ENCODE results near the gene DDI1. TPM values are rescaled to one million over a fixed set of nuclear protein-coding genes. Genes with fewer than 3 reads are reported as not detected.

The DDI1 gene
- total and polyA plus RNA-seq, 2 of the 4 experiments (the other 2 are of a cell fraction) = not detected

DNA sequence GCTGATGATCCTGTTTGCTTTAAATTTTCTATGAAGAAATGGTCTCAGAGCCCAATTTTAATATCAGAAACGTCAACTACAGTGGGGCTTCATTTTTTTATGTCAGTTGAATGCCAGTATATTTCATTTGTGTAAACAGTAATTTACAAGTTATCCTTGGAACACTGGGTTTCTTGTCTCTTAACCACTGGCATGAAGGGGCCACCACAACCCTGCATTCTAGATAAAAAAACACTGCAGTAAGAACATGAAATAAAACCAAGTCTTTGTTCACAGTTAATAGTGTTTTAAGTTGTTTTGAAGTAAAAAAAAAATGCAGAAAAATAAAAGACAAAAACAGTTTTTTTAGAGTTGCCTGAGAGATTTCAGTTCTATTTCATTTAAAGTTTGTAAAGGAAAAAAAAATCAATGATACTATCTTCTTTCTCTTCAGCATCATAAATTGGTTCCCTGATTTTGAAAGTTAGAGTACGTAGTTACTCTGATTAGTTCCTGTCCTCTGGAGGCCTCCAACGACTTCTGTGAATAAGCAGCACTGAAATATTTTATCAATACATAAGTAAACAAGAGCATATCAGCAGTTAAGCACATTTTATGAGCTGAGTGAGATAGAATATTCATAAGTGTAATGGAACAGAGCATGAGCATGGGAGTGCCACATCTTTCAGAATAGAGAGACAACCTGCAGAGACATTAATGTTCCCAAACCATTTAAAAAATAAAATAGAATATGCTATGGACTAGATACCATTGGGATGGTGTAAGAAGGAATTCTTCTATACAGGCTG is 7.8 kb upstream of the DDI1 start:
- Histone ChIP-seq H2BK5ac (ENCODE audit: low read depth, low read length, poor library complexity, severe bottlenecking) (no peak overlapping the region), H4K5ac (ENCODE audit: low read depth, low read length) (no peak overlapping the region), H3K36me3 (ENCODE audit: control insufficient read depth, insufficient read depth, low read length) (no peaks in the 10 kb centered on the region), H3K23ac (ENCODE audit: low read depth, low read length) (no peak overlapping the region), H3K27ac (ENCODE audit: insufficient read depth, low read length) (no peak overlapping the region), H3K18ac (ENCODE audit: low read depth, low read length) (peak overlapping the region; percentile 20; the same call in 1 of the 2 replicates), H3K56ac (ENCODE audit: extremely low read depth, insufficient read depth, low read length) (no peak overlapping the region), H2AK5ac (ENCODE audit: low read depth, low read length) (no peak overlapping the region), H3K4me2 (ENCODE audit: low read depth, low read length) (no peak overlapping the region), H2BK20ac (ENCODE audit: low read depth, low read length) (0 out of 2 replicates have a peak overlapping the region, but pooled peaks have one; percentile 40), H3K9me3 (ENCODE audit: control insufficient read depth, insufficient read depth, low read length) (no peaks in the 10 kb centered on the region), H3K9me1 (ENCODE audit: insufficient read depth, low read length) (no peaks in the 10 kb centered on the region), H3K9ac (ENCODE audit: low read depth, low read length) (no peak overlapping the region), H3K14ac (replicated peaks; ENCODE audit: low read depth, low read length) (no peak overlapping the region), H3K4ac (ENCODE audit: low read depth, low read length) (peak overlapping the region; percentile 52; the same call in 1 of the 2 replicates), H3K79me1 (ENCODE audit: low read depth in 1 of 2, low read length in 2 of 2) (no peaks in the 10 kb centered on the region), H4K8ac (ENCODE audit: low read depth in 2 of 2, low read length in 2 of 2) (no peak overlapping the region), H2BK120ac (ENCODE audit: low read depth, low read length) (peak overlapping the region; percentile 40; the same call in 1 of the 2 replicates), H3K4me3 (ENCODE audit: insufficient read depth, low read depth, low read length) (no peak overlapping the region), H2AK9ac (replicated peaks; ENCODE audit: low read depth, low read length, poor library complexity) (no peak overlapping the region), H2AFZ (replicated peaks; ENCODE audit: low read length, poor library complexity) (no peak overlapping the region), H4K20me1 (ENCODE audit: insufficient read depth, low read length) (no peaks in the 10 kb centered on the region), H3K27me3 (ENCODE audit: control insufficient read depth, insufficient read depth, low read length) (no peaks in the 10 kb centered on the region), H4K91ac (ENCODE audit: insufficient read depth, low read depth, low read length) (no peak overlapping the region), H3K4me1 (ENCODE audit: control insufficient read depth, insufficient read depth, low read length) (no peaks in the 10 kb centered on the region), H2BK15ac (ENCODE audit: low read depth, low read length) (no peak overlapping the region)
- ChIA-PET CTCF (interaction anchor here (0.6 kb wide), 2 partner anchors 11 to 674 kb away, joined by 5 to 13 read pairs; no protein-coding TSS in a partner anchor), POLR2A (ENCODE audit: unreplicated experiment) (interaction anchor here (0.6 kb wide), 1 partner anchor 228 kb away, joined by 5 read pairs; no protein-coding TSS in a partner anchor)
- DNase-seq (peak; percentile 7), ATAC-seq (ENCODE audit: low read depth) (no peak)
- no peak for TF ChIP-seq NFE2L2 (IDR thresholded peaks at IDR 0.05; ENCODE audit: low read depth, low read length)
- TF ChIP-seq, protein P1, sequence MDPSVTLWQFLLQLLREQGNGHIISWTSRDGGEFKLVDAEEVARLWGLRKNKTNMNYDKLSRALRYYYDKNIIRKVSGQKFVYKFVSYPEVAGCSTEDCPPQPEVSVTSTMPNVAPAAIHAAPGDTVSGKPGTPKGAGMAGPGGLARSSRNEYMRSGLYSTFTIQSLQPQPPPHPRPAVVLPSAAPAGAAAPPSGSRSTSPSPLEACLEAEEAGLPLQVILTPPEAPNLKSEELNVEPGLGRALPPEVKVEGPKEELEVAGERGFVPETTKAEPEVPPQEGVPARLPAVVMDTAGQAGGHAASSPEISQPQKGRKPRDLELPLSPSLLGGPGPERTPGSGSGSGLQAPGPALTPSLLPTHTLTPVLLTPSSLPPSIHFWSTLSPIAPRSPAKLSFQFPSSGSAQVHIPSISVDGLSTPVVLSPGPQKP (IDR thresholded peaks at IDR 0.05; ENCODE audit: borderline replicate concordance, low read depth, low read length) = no peak
- no peak for TF ChIP-seq MAZ (IDR thresholded peaks at IDR 0.05; ENCODE audit: borderline replicate concordance, low read depth, low read length)
- TF ChIP-seq MAFK (IDR thresholded peaks at IDR 0.05; ENCODE audit: low read depth, low read length) = no peak
- BruUV-seq (replicated peaks) = no TSS peak
- WGBS, 2 experiments (ENCODE audit: extremely low coverage in 2 of 2, insufficient read length in 1 of 2) = no CpG with 5 or more reads among the region's 3 CpGs
- in situ Hi-C loops (cut with MboI; ENCODE audit: low sequenced_read_pairs) (no loop called here), intact Hi-C loops (cut with micrococcal nuclease) (no loop called here), dilution Hi-C loops (cut with HindIII; ENCODE audit: low sequenced_read_pairs, unreplicated experiment) (no loop called here)

Data from IMR-90 (cell line).